B cell (primary cell): Measurements from ENCODE around the gene ST8SIA1. TPM values are rescaled to one million over a fixed set of nuclear protein-coding genes. Genes with fewer than 3 reads are reported as not detected.

Experiments used
- ATAC-seq: fragments of 200-7000 bp; cut with Tn5 transposase; one replicate; pipeline ENCODE4 v1.10.0; 2021; ENCODE audit warnings: low read depth, mild to moderate bottlenecking, moderate number of reproducible peaks, moderate library complexity
- CTCF ChIA-PET: fragments of 350-600 bp; sonication (Branson Sonifier 250); formaldehyde crosslinking; loops from one replicate; lab custom pipeline; 2021; ENCODE audit warnings: antibody characterized with exemption, inconsistent platforms; lab: Charles Lee
- POLR2A ChIA-PET: fragments of 350-600 bp; sonication (Branson Sonifier 250); formaldehyde crosslinking; loops from one replicate; lab custom pipeline; 2021; ENCODE audit warnings: antibody characterized with exemption; lab: Charles Lee
- DNase-seq: peaks from one replicate; pipeline ENCODE4 v3.0.0; 2013
- H2AFZ ChIP-seq: 2 replicates; pipeline ENCODE4 v1.6.1; 2012; ENCODE audit warnings: mild to moderate bottlenecking, low read depth, low read length; ENCODE audit not compliant: insufficient read depth, poor library complexity, severe bottlenecking
- H3K27ac ChIP-seq, 2 donors: 1 replicate in 1 of 2; 2 replicates in 1 of 2; pipeline ENCODE4 v1.5.1; 2012 to 2013; ENCODE audit warnings: low read length in 2 of 2, mild to moderate bottlenecking in 2 of 2, moderate library complexity in 1 of 2
- H3K27me3 ChIP-seq, 4 experiments: fragments of 200-600 bp in 1 of 4; sonication (generic) in 1 of 4; replicated peaks in 1 of 4; 1 replicate in 2 of 4; 2 replicates in 2 of 4; pipeline versions ENCODE4 v1.6.1 to v1.7.0; 2013 to 2016; ENCODE audit warnings: low read length in 3 of 4, mild to moderate bottlenecking in 2 of 4, mixed read lengths in 1 of 4, moderate library complexity in 1 of 4; ENCODE audit not compliant: insufficient read depth in 4 of 4, control insufficient read depth in 3 of 4; ENCODE audit errors: control extremely low read depth in 1 of 4
- H3K36me3 ChIP-seq, 2 experiments: replicated peaks in 1 of 2; 1 replicate in 1 of 2; 2 replicates in 1 of 2; pipeline versions ENCODE4 v1.6.1 to v1.7.1; 2013; ENCODE audit warnings: low read length in 1 of 2; ENCODE audit not compliant: insufficient read depth in 2 of 2, control insufficient read depth in 1 of 2; ENCODE audit errors: control extremely low read depth in 1 of 2, extremely low read depth in 1 of 2
- H3K4me1 ChIP-seq, 2 donors: fragments of 200-600 bp in 1 of 2; sonication (generic) in 1 of 2; 1 replicate in 1 of 2; 2 replicates in 1 of 2; pipeline versions ENCODE4 v1.5.1 to v1.6.1; 2013 to 2017; ENCODE audit warnings: low read length in 2 of 2; ENCODE audit not compliant: control insufficient read depth in 2 of 2, insufficient read depth in 2 of 2
- H3K4me2 ChIP-seq: replicated peaks from 2 replicates; pipeline ENCODE3; 2012; ENCODE audit warnings: mild to moderate bottlenecking, low read depth, low read length; ENCODE audit not compliant: poor library complexity, severe bottlenecking
- H3K4me3 ChIP-seq, 5 experiments: fragments of 200-600 bp in 1 of 5; sonication (generic) in 1 of 5; 1 replicate in 3 of 5; 2 replicates in 2 of 5; pipeline versions ENCODE4 v1.5.1 to v1.7.0; 2011 to 2016; ENCODE audit warnings: low read length in 4 of 5, mild to moderate bottlenecking in 4 of 5, low read depth in 2 of 5, control low read depth in 1 of 5, moderate library complexity in 1 of 5; ENCODE audit not compliant: insufficient read depth in 1 of 5; ENCODE audit errors: control extremely low read depth in 1 of 5, extremely low read depth in 1 of 5
- H3K79me2 ChIP-seq: fragments of 200-600 bp; sonication (generic); one replicate; pipeline ENCODE4 v1.6.0; 2016; ENCODE audit warnings: low read length; ENCODE audit not compliant: control insufficient read depth, insufficient read depth
- H3K9ac ChIP-seq: fragments of 200-600 bp; sonication (generic); 2 replicates; pipeline ENCODE4 v1.6.1; 2017; ENCODE audit warnings: mild to moderate bottlenecking, low read length, moderate library complexity
- H3K9me3 ChIP-seq, 3 donors: one replicate each; pipeline versions ENCODE4 v1.6.1 to v1.7.1; 2013; ENCODE audit warnings: low read length in 2 of 3; ENCODE audit not compliant: control insufficient read depth in 2 of 3, insufficient read depth in 1 of 3; ENCODE audit errors: control extremely low read depth in 1 of 3
- H4K20me1 ChIP-seq: 2 replicates; pipeline ENCODE4 v1.6.0; 2012; ENCODE audit warnings: mild to moderate bottlenecking, low read length; ENCODE audit not compliant: insufficient read depth, control insufficient read depth, poor library complexity, severe bottlenecking
- H3K27ac Mint-ChIP-seq: one replicate; pipeline ENCODE4 v1.8.0; 2021; ENCODE audit warnings: mixed read lengths
- H3K27me3 Mint-ChIP-seq: one replicate; pipeline ENCODE4 v1.8.0; 2021; ENCODE audit warnings: mixed read lengths
- H3K4me1 Mint-ChIP-seq: one replicate; pipeline ENCODE4 v1.8.0; 2021; ENCODE audit warnings: mixed read lengths
- H3K4me3 Mint-ChIP-seq: one replicate; pipeline ENCODE4 v1.8.0; 2021; ENCODE audit warnings: mixed read lengths
- H3K9me3 Mint-ChIP-seq: one replicate; pipeline ENCODE4 v1.8.0; 2022; ENCODE audit warnings: mixed read lengths; ENCODE audit not compliant: insufficient read depth
- EZH2 ChIP-seq: IDR thresholded peaks from 2 replicates; pipeline ENCODE4 v1.6.1; 2012; ENCODE audit warnings: borderline replicate concordance, low read depth, mild to moderate bottlenecking, moderate library complexity, low read length; ENCODE audit not compliant: insufficient read depth, poor library complexity, severe bottlenecking
- WGBS: methylation state at CpG from one replicate; pipeline ENCODE4 v1.1.5; 2013; ENCODE audit warnings: missing lambda C conversion rate; ENCODE audit not compliant: insufficient coverage; 5-methylcytosine and 5-hydroxymethylcytosine counted together
- intact Hi-C: fragments of 100-400 bp; cut with micrococcal nuclease; formaldehyde crosslinking; loops from one replicate; pipeline ENCODE4 v1.10.0; 2022
- polyA plus RNA-seq: library from polyadenylated mRNA; depleted of rRNA; stranded (reverse); fragments of >200 nt; gene quantifications from 2 replicates; pipeline ENCODE4 v1.2.3, GENCODE V29; 2012
- total RNA-seq, 2 donors: library from RNA; stranded (reverse); fragments of 120-200 nt in 1 of 2; gene quantifications; 1 replicate in 1 of 2; 2 replicates in 1 of 2; pipeline versions ENCODE4 v1.2.3 to v1.2.4, GENCODE V29; 2013 to 2022
- TF ChIP-seq, protein P1 (sequence below): fragments of 200-600 bp; IDR thresholded peaks from one replicate; pipeline ENCODE4 v1.8.0; 2022; ENCODE audit warnings: antibody characterized with exemption, mild to moderate bottlenecking

Gene ST8SIA1
- total and polyA plus RNA-seq, 2 donors (not counting 1 experiment from before 2014, with no cell fraction given) = 0.02 to 0.04 TPM

- H3K4me1 Mint-ChIP-seq = no peaks in the 10 kb centered on the region
- Histone ChIP-seq H3K4me2 (no peak overlapping the region), H3K36me3 (no peaks in the 10 kb centered on the region), H2AFZ (no peak overlapping the region), H3K9me3 (no peaks in the 10 kb centered on the region), H3K27ac (no peak overlapping the region), H4K20me1 (no peaks in the 10 kb centered on the region), H3K4me1 (no peaks in the 10 kb centered on the region), H3K9ac (no peak overlapping the region), H3K79me2 (no peaks in the 10 kb centered on the region), H3K27me3 (peaks cover 0 to 3% (median 0%) of the 10 kb centered on the region in 4 experiments), H3K4me3 (no peak overlapping the region)
- TF ChIP-seq, protein P1, sequence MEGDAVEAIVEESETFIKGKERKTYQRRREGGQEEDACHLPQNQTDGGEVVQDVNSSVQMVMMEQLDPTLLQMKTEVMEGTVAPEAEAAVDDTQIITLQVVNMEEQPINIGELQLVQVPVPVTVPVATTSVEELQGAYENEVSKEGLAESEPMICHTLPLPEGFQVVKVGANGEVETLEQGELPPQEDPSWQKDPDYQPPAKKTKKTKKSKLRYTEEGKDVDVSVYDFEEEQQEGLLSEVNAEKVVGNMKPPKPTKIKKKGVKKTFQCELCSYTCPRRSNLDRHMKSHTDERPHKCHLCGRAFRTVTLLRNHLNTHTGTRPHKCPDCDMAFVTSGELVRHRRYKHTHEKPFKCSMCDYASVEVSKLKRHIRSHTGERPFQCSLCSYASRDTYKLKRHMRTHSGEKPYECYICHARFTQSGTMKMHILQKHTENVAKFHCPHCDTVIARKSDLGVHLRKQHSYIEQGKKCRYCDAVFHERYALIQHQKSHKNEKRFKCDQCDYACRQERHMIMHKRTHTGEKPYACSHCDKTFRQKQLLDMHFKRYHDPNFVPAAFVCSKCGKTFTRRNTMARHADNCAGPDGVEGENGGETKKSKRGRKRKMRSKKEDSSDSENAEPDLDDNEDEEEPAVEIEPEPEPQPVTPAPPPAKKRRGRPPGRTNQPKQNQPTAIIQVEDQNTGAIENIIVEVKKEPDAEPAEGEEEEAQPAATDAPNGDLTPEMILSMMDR = no peak
- no peak for TF ChIP-seq EZH2
- H3K9me3 Mint-ChIP-seq = peaks cover 3% of the 10 kb centered on the region
- no peak overlapping the region for H3K27ac Mint-ChIP-seq
- CTCF ChIA-PET = interaction anchor here (0.6 kb wide), 1 partner anchor 89 kb away, joined by 4 read pairs; no protein-coding TSS in a partner anchor
- 0% methylated on average over 2 of the region's 2 CpGs for WGBS
- ATAC-seq (no peak), DNase-seq (no peak)
- peaks cover 6% of the 10 kb centered on the region for H3K27me3 Mint-ChIP-seq
- intact Hi-C loops = no loop called here
- POLR2A ChIA-PET = no interaction called here
- no peak overlapping the region for H3K4me3 Mint-ChIP-seq
Measured at GRCh38 chr12:22321638-22322037, 12.9 kb downstream of the ST8SIA1 start.

DNA sequence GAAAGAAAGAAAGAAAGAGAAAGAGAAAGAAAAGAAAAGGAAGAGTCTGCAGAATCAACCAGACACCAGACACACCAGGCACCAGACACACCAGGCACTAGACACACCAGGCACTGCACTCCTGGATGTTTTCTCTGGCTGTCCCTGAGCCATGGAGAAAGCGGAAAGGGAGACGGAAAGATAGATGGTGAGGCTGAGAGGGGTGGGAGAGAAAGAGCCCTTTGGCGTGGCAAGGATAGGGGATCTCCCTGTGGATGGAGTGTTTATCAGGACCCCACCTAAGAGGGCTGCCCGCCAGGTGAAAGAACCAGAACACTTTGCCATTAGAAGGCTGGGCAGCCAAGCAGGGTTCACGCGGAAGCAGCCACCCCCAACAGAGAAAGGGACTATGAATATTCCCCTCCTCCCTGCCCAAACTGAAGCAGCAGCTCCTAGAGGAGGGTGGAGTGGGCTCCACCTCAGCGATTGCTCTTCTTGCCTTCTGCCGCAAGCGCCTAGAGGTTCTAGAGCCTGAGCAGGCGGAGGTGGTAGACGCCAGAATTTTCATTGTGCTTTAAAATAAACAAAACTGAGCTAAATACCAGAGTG, 13.4 kb downstream of the ST8SIA1 start:
- Histone ChIP-seq H3K36me3 (no peaks in the 10 kb centered on the region), H3K9me3 (no peaks in the 10 kb centered on the region), H3K27me3 (peaks cover 0 to 3% (median 0%) of the 10 kb centered on the region in 4 experiments), H3K4me2 (no peak overlapping the region), H4K20me1 (no peaks in the 10 kb centered on the region), H3K4me3 (no peak overlapping the region), H2AFZ (no peak overlapping the region), H3K79me2 (no peaks in the 10 kb centered on the region), H3K9ac (no peak overlapping the region), H3K27ac (no peak overlapping the region), H3K4me1 (no peaks in the 10 kb centered on the region)
- 94% methylated on average over 6 of the region's 11 CpGs for WGBS
- H3K27me3 Mint-ChIP-seq = peaks cover 4% of the 10 kb centered on the region
- ChIA-PET CTCF (no interaction called here), POLR2A (no interaction called here)
- DNase-seq (no peak), ATAC-seq (no peak)
- no peak overlapping the region for H3K4me3 Mint-ChIP-seq
- TF ChIP-seq, protein P1 = no peak
- TF ChIP-seq EZH2 = no peak
- peaks cover 3% of the 10 kb centered on the region for H3K9me3 Mint-ChIP-seq
- H3K27ac Mint-ChIP-seq = no peak overlapping the region
- H3K4me1 Mint-ChIP-seq = no peaks in the 10 kb centered on the region
- intact Hi-C loops = no loop called here
